NCI-H526 (cell line): ENCODE data around the gene HOXA4.
A peak's percentile ranks its signal among the peaks of the same experiment; 100 is the strongest.

Experiments used
- DNase-seq, 2 experiments: peaks; one replicate each; lab custom pipeline; 2025; lab: John Stamatoyannopoulos, UW

HOXA4 gene

GRCh38 chr7:27147199-27148030, 16.9 kb upstream of the HOXA4 start, which contains the start of gene HOXA6:
HOXA6 (minus strand) TSS chr7:27147774; CDS start chr7:27147749, 25 bp downstream.
- no peak for DNase-seq

- DNase-seq, result no peak
These were observed 16.1 kb upstream of the HOXA4 start for GRCh38 chr7:27146491-27147198.

- DNase-seq, result no peak
These were observed 15.4 kb upstream of the HOXA4 start for GRCh38 chr7:27145914-27146412.

- DNase-seq, result no peak
These were observed 14.8 kb upstream of the HOXA4 start for GRCh38 chr7:27145165-27145913.

GRCh38 chr7:27144781-27145164, 14.2 kb upstream of the HOXA4 start:
- DNase-seq, result no peak

GRCh38 chr7:27143950-27144780, 13.6 kb upstream of the HOXA4 start:
- no peak for DNase-seq

- peak; percentile 97 to 99 for DNase-seq
These were observed 12.7 kb upstream of the HOXA4 start, which contains the start of gene HOXA5 for GRCh38 chr7:27143023-27143949. HOXA5 (minus strand) TSS chr7:27143681; CDS start chr7:27143607, 74 bp downstream.

- DNase-seq, result peak in 1 of 2 experiments; percentile 57
These were observed 12.0 kb upstream of the HOXA4 start for GRCh38 chr7:27142580-27143022.

- DNase-seq, result no peak
These were observed 11.5 kb upstream of the HOXA4 start for GRCh38 chr7:27141923-27142579.

GRCh38 chr7:27141137-27141922, 10.8 kb upstream of the HOXA4 start:
- DNase-seq, result no peak

GRCh38 chr7:27140126-27140857, 9.7 kb upstream of the HOXA4 start:
- DNase-seq, result no peak

- no peak for DNase-seq
These were observed 9.0 kb upstream of the HOXA4 start for GRCh38 chr7:27139334-27140125.

GRCh38 chr7:27138985-27139333, 8.4 kb upstream of the HOXA4 start:
- no peak for DNase-seq

GRCh38 chr7:27138472-27138871, 7.9 kb upstream of the HOXA4 start:
- no peak for DNase-seq

- no peak for DNase-seq
These were observed 7.2 kb upstream of the HOXA4 start for GRCh38 chr7:27137640-27138315.

- DNase-seq, result no peak
These were observed 3.8 kb upstream of the HOXA4 start for GRCh38 chr7:27134392-27134791.
